GM15510 (cell line): Measurements from ENCODE around the gene BTBD9.

Experiments
- POLR2A ChIP-seq: IDR thresholded peaks from 3 replicates; pipeline ENCODE4 v1.6.1; 2011; ENCODE audit warnings: borderline replicate concordance; ENCODE audit not compliant: insufficient read length; ENCODE audit errors: extremely low read depth

BTBD9 gene

DNA sequence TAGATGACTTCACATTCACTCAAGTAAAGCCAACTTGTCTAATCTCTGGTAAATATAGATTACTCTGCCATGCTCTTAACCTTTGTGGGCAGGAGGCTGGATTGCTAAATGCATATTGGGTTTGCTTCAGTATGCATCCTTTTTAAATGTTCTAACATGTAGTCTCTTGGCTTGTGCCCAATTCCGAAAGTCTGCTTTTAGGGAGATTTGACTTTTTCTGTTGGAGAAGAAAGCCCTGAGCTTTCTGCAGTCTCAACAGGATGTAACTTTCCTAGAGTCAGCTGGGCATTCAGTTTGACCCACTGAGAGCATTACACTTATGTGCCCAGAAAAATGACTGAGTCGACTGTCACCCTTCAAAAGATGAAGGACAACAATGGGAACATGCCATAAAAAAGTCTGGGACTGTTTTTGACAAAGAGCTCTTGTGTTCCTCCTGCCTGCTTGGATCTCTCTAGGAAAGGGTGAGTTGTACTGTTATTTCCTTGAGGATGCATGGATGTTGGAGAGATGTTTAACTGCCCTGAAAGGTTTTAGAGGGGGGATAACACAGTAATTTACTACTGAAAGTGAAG is 520.9 kb downstream of the BTBD9 start:
- TF ChIP-seq POLR2A, result no peak
